H1 (cell line): Measurements from ENCODE around the gene UBN1.

Experiments
- EP300 ChIP-seq, 2 experiments: IDR thresholded peaks; 1 replicate in 1 of 2; 2 replicates in 1 of 2; pipeline ENCODE4 v1.6.1; 2011 to 2012; ENCODE audit warnings: low read depth in 2 of 2, low read length in 2 of 2, mild to moderate bottlenecking in 2 of 2, borderline replicate concordance in 1 of 2, inconsistent platforms in 1 of 2, moderate library complexity in 1 of 2
- HDAC6 ChIP-seq: IDR thresholded peaks from one replicate; pipeline ENCODE4 v1.7.1; 2012; ENCODE audit warnings: low read depth, mild to moderate bottlenecking, inconsistent platforms, low read length, moderate library complexity
- JUN ChIP-seq: IDR thresholded peaks from 2 replicates; pipeline ENCODE4 v1.6.1; 2011; ENCODE audit warnings: low read depth, mild to moderate bottlenecking, improper control_type of control experiment, low read length
- KDM1A ChIP-seq: fragments of 200-600, 300-600 bp; sonication (generic); IDR thresholded peaks from 2 replicates; pipeline ENCODE4 v1.7.1; 2016; ENCODE audit warnings: mild to moderate bottlenecking, low read length, borderline replicate concordance
- POLR2A ChIP-seq, 2 experiments: IDR thresholded peaks; 1 replicate in 1 of 2; 2 replicates in 1 of 2; pipeline ENCODE4 v1.6.1; 2011; ENCODE audit warnings: low read depth in 2 of 2, low read length in 2 of 2, mild to moderate bottlenecking in 2 of 2; ENCODE audit errors: control extremely low read depth in 1 of 2
- TEAD4 ChIP-seq: IDR thresholded peaks from 2 replicates; pipeline ENCODE4 v1.6.1; 2012; ENCODE audit warnings: low read depth, low read length, inconsistent platforms, mixed read lengths
- TF ChIP-seq, protein P1 (sequence below), 3 experiments: IDR thresholded peaks; 1 replicate in 2 of 3; 2 replicates in 1 of 3; pipeline versions ENCODE4 v1.5.1 to v1.6.1; 2011; ENCODE audit warnings: low read length in 3 of 3, mild to moderate bottlenecking in 3 of 3, inconsistent platforms in 2 of 3, low read depth in 1 of 3, moderate library complexity in 1 of 3; ENCODE audit not compliant: insufficient read depth in 1 of 3; ENCODE audit errors: control extremely low read depth in 1 of 3

DNA sequence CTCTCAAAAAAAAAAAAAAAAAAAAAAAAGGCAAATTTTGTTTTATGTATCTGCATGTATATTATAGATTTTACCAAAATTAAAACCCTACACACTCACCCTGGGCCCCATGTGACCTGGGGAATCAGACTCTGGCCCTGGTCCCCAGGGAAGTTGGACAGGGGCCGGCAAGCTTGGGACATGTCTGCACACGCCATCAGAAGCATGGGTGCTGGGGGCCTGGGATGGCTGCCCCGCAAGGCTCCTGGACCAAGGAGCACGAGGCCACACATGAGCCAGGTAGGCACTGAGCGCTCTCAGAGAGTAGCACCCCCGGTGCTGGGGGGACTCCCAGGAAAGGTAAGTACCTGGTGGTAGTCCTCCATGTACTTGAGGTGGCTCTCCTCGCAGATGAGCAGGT lies 50.0 kb downstream of the UBN1 start:
- TF ChIP-seq JUN (no peak), KDM1A (no peak), TEAD4 (no peak), POLR2A (IDR thresholded peaks at IDR 0.05; ENCODE audit: control extremely low read depth in 1 of 2, low read depth in 2 of 2, low read length in 2 of 2) (no peak), EP300 (IDR thresholded peaks at IDR 0.05; ENCODE audit: borderline replicate concordance in 1 of 2, low read depth in 2 of 2, low read length in 2 of 2) (no peak), HDAC6 (no peak)
- TF ChIP-seq, protein P1, sequence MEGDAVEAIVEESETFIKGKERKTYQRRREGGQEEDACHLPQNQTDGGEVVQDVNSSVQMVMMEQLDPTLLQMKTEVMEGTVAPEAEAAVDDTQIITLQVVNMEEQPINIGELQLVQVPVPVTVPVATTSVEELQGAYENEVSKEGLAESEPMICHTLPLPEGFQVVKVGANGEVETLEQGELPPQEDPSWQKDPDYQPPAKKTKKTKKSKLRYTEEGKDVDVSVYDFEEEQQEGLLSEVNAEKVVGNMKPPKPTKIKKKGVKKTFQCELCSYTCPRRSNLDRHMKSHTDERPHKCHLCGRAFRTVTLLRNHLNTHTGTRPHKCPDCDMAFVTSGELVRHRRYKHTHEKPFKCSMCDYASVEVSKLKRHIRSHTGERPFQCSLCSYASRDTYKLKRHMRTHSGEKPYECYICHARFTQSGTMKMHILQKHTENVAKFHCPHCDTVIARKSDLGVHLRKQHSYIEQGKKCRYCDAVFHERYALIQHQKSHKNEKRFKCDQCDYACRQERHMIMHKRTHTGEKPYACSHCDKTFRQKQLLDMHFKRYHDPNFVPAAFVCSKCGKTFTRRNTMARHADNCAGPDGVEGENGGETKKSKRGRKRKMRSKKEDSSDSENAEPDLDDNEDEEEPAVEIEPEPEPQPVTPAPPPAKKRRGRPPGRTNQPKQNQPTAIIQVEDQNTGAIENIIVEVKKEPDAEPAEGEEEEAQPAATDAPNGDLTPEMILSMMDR (IDR thresholded peaks at IDR 0.05; ENCODE audit: control extremely low read depth in 1 of 3, insufficient read depth in 1 of 3, low read depth in 1 of 3, low read length in 3 of 3), result no peak
